K562 (cell line): ENCODE data around the gene CDKL5.

ENCODE experiments used
- RCOR1 ChIP-seq, 2 experiments: IDR thresholded peaks; 2 replicates each; pipeline ENCODE4 v1.6.1; 2012; ENCODE audit warnings: low read depth in 2 of 2, low read length in 2 of 2, borderline replicate concordance in 1 of 2, improper control_type of control experiment in 1 of 2
- USF1 ChIP-seq: sonication (generic); formaldehyde crosslinking; IDR thresholded peaks from 2 replicates; pipeline ENCODE4 v1.9.0; 2022; ENCODE audit warnings: mild to moderate bottlenecking, missing genetic modification reagents

- TF ChIP-seq RCOR1 (IDR thresholded peaks at IDR 0.05; ENCODE audit: borderline replicate concordance in 1 of 2, low read depth in 2 of 2, low read length in 2 of 2): no peak
- no peak for TF ChIP-seq USF1 (CRISPR knock-in tag)
Measured at GRCh38 chrX:18691431-18691830, 266.0 kb downstream of the CDKL5 start.
